Left colon (tissue), 2 donors: ENCODE measurements around the gene MUL1. TPM values are rescaled to one million over a fixed set of nuclear protein-coding genes. Genes with fewer than 3 reads are reported as not detected.

Source experiments
- total RNA-seq, 2 donors: library from RNA; stranded (reverse); fragmentation: NEBNext Ultra II Directional; extraction: Animal tissue kit (Norgen Biotek cat#: 25700); gene quantifications; one replicate each; pipeline ENCODE4 v1.2.1, GENCODE V29; 2021
- donor health status: DM: no; HTN: no; CAD: no.
- donor health status: DM: yes; HTN: yes; CAD: no.

The MUL1 gene
- total RNA-seq, 2 donors from 2014 or later, result 37.9 to 43.3 TPM

Other genes with a start within 250 kb of the MUL1 start
- 1 to 10 TPM in 1 of 2 donors, under 1 TPM in 1; 0.28 to 1.5 TPM for gene VWA5B1, start 217.3 kb downstream of the MUL1 start, total RNA-seq
- gene CAMK2N1, start 21.9 kb downstream of the MUL1 start, total RNA-seq, result 100 to 1,000 TPM; 194 to 242 TPM
- gene FAM43B, start 44.4 kb upstream of the MUL1 start, total RNA-seq, result under 1 TPM; 0.09 to 0.39 TPM
- 100 to 1,000 TPM in 1 of 2 donors, 10 to 100 TPM in 1; 61.3 to 138 TPM for gene CDA, start 80.9 kb upstream of the MUL1 start, total RNA-seq
- 100 to 1,000 TPM in 1 of 2 donors, 10 to 100 TPM in 1; 95.6 to 127 TPM for gene PINK1, start 125.3 kb upstream of the MUL1 start, total RNA-seq
- 100 to 1,000 TPM; 180 to 206 TPM for gene DDOST, start 153.2 kb upstream of the MUL1 start, total RNA-seq
- 1 to 10 TPM in 1 of 2 donors, under 1 TPM in 1; 0.31 to 1.6 TPM for gene KIF17, start 209.9 kb upstream of the MUL1 start, total RNA-seq
- gene SH2D5, start 224.6 kb upstream of the MUL1 start, total RNA-seq, result under 1 TPM in 1 of 2 donors, not detected in 1; 0.15 TPM